Measurements from ENCODE around the gene ETV7.

DNA sequence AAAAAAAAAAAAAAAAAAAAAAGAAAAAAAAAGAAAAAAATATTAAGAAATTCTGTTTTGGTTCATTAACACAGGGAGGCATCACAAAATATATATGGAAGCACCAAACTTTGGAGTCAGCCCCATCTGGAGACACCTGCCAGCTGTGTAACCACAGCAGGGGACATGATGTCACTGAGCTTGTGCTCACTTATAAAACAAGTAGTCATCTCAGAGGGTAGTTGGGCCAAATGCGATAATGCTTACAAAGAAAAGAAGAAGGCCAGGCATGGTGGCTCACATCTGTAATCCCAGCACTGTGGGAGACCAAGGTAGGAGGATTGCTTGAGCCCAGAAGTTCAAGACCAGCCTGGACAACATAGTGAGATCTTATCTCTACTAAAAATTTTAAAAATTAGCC is 49.7 kb downstream of the ETV7 start:
- TF ChIP-seq, protein P1, sequence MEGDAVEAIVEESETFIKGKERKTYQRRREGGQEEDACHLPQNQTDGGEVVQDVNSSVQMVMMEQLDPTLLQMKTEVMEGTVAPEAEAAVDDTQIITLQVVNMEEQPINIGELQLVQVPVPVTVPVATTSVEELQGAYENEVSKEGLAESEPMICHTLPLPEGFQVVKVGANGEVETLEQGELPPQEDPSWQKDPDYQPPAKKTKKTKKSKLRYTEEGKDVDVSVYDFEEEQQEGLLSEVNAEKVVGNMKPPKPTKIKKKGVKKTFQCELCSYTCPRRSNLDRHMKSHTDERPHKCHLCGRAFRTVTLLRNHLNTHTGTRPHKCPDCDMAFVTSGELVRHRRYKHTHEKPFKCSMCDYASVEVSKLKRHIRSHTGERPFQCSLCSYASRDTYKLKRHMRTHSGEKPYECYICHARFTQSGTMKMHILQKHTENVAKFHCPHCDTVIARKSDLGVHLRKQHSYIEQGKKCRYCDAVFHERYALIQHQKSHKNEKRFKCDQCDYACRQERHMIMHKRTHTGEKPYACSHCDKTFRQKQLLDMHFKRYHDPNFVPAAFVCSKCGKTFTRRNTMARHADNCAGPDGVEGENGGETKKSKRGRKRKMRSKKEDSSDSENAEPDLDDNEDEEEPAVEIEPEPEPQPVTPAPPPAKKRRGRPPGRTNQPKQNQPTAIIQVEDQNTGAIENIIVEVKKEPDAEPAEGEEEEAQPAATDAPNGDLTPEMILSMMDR (IDR thresholded peaks at IDR 0.05), result no peak
- no peak for TF ChIP-seq POLR2AphosphoS5 (IDR thresholded peaks at IDR 0.05)
- TF ChIP-seq POLR2A (IDR thresholded peaks at IDR 0.05), result no peak

Measured in gastroesophageal sphincter (tissue), 3 donors.